HepG2 (cell line): Measurements from ENCODE around the gene RANBP3. TPM values are rescaled to one million over a fixed set of nuclear protein-coding genes. Genes with fewer than 3 reads are reported as not detected.

Experiments used
- ATAC-seq: fragments of 200-7000 bp; cut with Tn5 transposase; 3 replicates; pipeline ENCODE4 v1.9.1; 2020; ENCODE audit warnings: mild to moderate bottlenecking, moderate library complexity
- BruUV-seq: library from RNA; stranded (reverse); fragments of 400-500 nt; replicated peaks from 2 replicates; lab custom pipeline; 2021; lab: Mats Ljungman, UMichigan
- CTCF ChIA-PET: fragments of 300-600 bp; formaldehyde crosslinking; extraction: SDS; loops from one replicate; lab custom pipeline; 2021; ENCODE audit warnings: low total read pairs, inconsistent platforms, low intra/inter-chr PET ratio; lab: Yijun Ruan, JAX
- POLR2A ChIA-PET: fragments of 350-600 bp; sonication (Branson Sonifier 250); formaldehyde crosslinking; loops from one replicate; lab custom pipeline; 2020; ENCODE audit warnings: antibody characterized with exemption, inconsistent platforms; lab: Yijun Ruan, JAX
- DNase-seq: peaks from one replicate; pipeline ENCODE4 v3.0.0-alpha.2; 2015; ENCODE audit warnings: low spot score
- FAIRE-seq: peaks from 3 replicates; lab custom pipeline; 2011; peaks lifted over from hg19 to GRCh38; lab: Jason Lieb, UNC
- H2AFZ ChIP-seq: one replicate; pipeline ENCODE4 v1.6.1; 2011; ENCODE audit warnings: low read length, inconsistent platforms
- H3K27ac ChIP-seq: fragments of 300-600 bp; 3 replicates; pipeline ENCODE4 v1.8.0; 2011; ENCODE audit warnings: mixed run types, mild to moderate bottlenecking, mixed read lengths, low read length, inconsistent platforms; ENCODE audit not compliant: insufficient read depth; ENCODE audit errors: extremely low read length
- H3K27me3 ChIP-seq, 2 experiments: fragments of 200-600 bp in 1 of 2; 2 replicates in 1 of 2; 3 replicates in 1 of 2; pipeline versions ENCODE4 v1.6.0 to v1.8.0; 2011; ENCODE audit warnings: low read length in 2 of 2, mild to moderate bottlenecking in 2 of 2, moderate library complexity in 2 of 2, inconsistent platforms in 1 of 2; ENCODE audit not compliant: insufficient read depth in 2 of 2, control insufficient read depth in 1 of 2
- H3K36me3 ChIP-seq, 2 experiments: fragments of 200-600 bp in 1 of 2; replicated peaks in 1 of 2; 2 replicates in 1 of 2; 3 replicates in 1 of 2; pipeline versions ENCODE4 v1.5.1 to v1.8.0; 2011; ENCODE audit warnings: low read length in 2 of 2, inconsistent platforms in 1 of 2; ENCODE audit not compliant: insufficient read depth in 2 of 2, control insufficient read depth in 1 of 2
- H3K4me1 ChIP-seq: 2 replicates; pipeline ENCODE4 v1.5.1; 2012; ENCODE audit warnings: low read length, inconsistent platforms; ENCODE audit not compliant: insufficient read depth
- H3K4me2 ChIP-seq: 2 replicates; pipeline ENCODE4 v1.6.0; 2011; ENCODE audit warnings: low read depth, low read length, inconsistent platforms
- H3K4me3 ChIP-seq, 3 experiments: fragments of 200-600 bp in 1 of 3; sonication (generic), shearing (Covaris generic) in 1 of 3; replicated peaks in 1 of 3; 2 replicates each; pipeline ENCODE4 v1.5.1; 2011 to 2016; ENCODE audit warnings: low read length in 3 of 3, inconsistent platforms in 2 of 3, low read depth in 2 of 3, mild to moderate bottlenecking in 2 of 3, control low read depth in 1 of 3, mixed read lengths in 1 of 3; ENCODE audit not compliant: insufficient read depth in 1 of 3
- H3K79me2 ChIP-seq: one replicate; pipeline ENCODE4 v1.6.1; 2011; ENCODE audit warnings: low read length, inconsistent platforms; ENCODE audit not compliant: insufficient read depth
- H3K9ac ChIP-seq: 2 replicates; pipeline ENCODE4 v1.6.0; 2011; ENCODE audit warnings: mild to moderate bottlenecking, low read depth, low read length, inconsistent platforms; ENCODE audit not compliant: insufficient read depth
- H3K9me3 ChIP-seq: 2 replicates; pipeline ENCODE4 v1.5.1; 2012; ENCODE audit warnings: mild to moderate bottlenecking, low read length
- H4K20me1 ChIP-seq: 2 replicates; pipeline ENCODE4 v1.6.0; 2011; ENCODE audit warnings: inconsistent platforms, mild to moderate bottlenecking, low read length, moderate library complexity; ENCODE audit not compliant: insufficient read depth
- CEBPZ ChIP-seq: IDR thresholded peaks from 2 replicates; pipeline ENCODE4 v1.6.1; 2012; ENCODE audit warnings: low read length, improper control_type of control experiment
- FOXA1 ChIP-seq, 2 experiments: fragments of 450-650 bp in 1 of 2; sonication (generic) in 1 of 2; formaldehyde crosslinking in 1 of 2; IDR thresholded peaks; 2 replicates each; pipeline versions ENCODE4 v1.4.0 to v1.6.1; 2016 to 2020; ENCODE audit warnings: missing genetic modification reagents in 1 of 2
- GPN1 ChIP-seq: sonication (generic); formaldehyde crosslinking; IDR thresholded peaks from 2 replicates; pipeline ENCODE4 v1.5.1; 2020; ENCODE audit warnings: missing genetic modification reagents, borderline replicate concordance
- MAZ ChIP-seq, 2 experiments: sonication (generic) in 1 of 2; formaldehyde crosslinking in 1 of 2; IDR thresholded peaks; 2 replicates each; pipeline versions ENCODE4 v1.5.0 to v1.6.1; 2012 to 2020; ENCODE audit warnings: low read depth in 2 of 2, mild to moderate bottlenecking in 2 of 2, borderline replicate concordance in 1 of 2, improper control_type of control experiment in 1 of 2, low read length in 1 of 2, missing genetic modification reagents in 1 of 2, moderate library complexity in 1 of 2
- PHF21A ChIP-seq: sonication (generic); formaldehyde crosslinking; IDR thresholded peaks from 2 replicates; pipeline ENCODE4 v1.5.0; 2020; ENCODE audit warnings: mild to moderate bottlenecking, missing genetic modification reagents
- REXO4 ChIP-seq: sonication (generic); formaldehyde crosslinking; IDR thresholded peaks from 2 replicates; pipeline ENCODE4 v1.8.0; 2022; ENCODE audit warnings: missing genetic modification reagents, mild to moderate bottlenecking, borderline replicate concordance
- RXRA ChIP-seq: sonication (generic); formaldehyde crosslinking; IDR thresholded peaks from 2 replicates; pipeline ENCODE4 v1.5.1; 2020; ENCODE audit warnings: missing genetic modification reagents
- YEATS4 ChIP-seq: sonication (generic); formaldehyde crosslinking; IDR thresholded peaks from 2 replicates; pipeline ENCODE4 v1.4.0; 2020; ENCODE audit warnings: missing genetic modification reagents, borderline replicate concordance
- ZMYM3 ChIP-seq: sonication (generic); formaldehyde crosslinking; IDR thresholded peaks from 2 replicates; pipeline ENCODE4 v1.5.1; 2020; ENCODE audit warnings: mild to moderate bottlenecking, missing genetic modification reagents
- ZNF768 ChIP-seq: sonication (generic); formaldehyde crosslinking; IDR thresholded peaks from 2 replicates; pipeline ENCODE4 v1.4.0; 2020; ENCODE audit warnings: missing genetic modification reagents
- WGBS: methylation state at CpG from one replicate; pipeline ENCODE4 v1.1.6; 2017; ENCODE audit warnings: low lambda C conversion rate; 5-methylcytosine and 5-hydroxymethylcytosine counted together
- in situ Hi-C: cut with HindIII; loops from 2 replicates; pipeline ENCODE4 v1.10.0; 2017; ENCODE audit warnings: low pct_unique_long_range_greater_than_20kb; ENCODE audit not compliant: extremely low pct_ligation_motif_present
- intact Hi-C: fragments of 100-400 bp; cut with micrococcal nuclease; formaldehyde crosslinking; loops from one replicate; pipeline ENCODE4 v1.10.0; 2022; ENCODE audit not compliant: unreplicated experiment
- polyA plus RNA-seq, 8 experiments: library from polyadenylated mRNA; depleted of rRNA in 3 of 8; stranded (reverse) in 7 of 8; unstranded in 1 of 8; fragments of >200 nt; fragmentation: Illumina TruSeq in 4 of 8; extraction: Trizol in 4 of 8; gene quantifications; 2 replicates each; pipeline versions ENCODE4 v1.2.1 to v1.2.3, GENCODE V29; 2011 to 2016; ENCODE audit warnings: low read depth in 4 of 8, missing spikeins in 1 of 8, mixed read lengths in 1 of 8; ENCODE audit not compliant: insufficient read depth in 1 of 8
- total RNA-seq, 5 experiments: library from RNA; depleted of rRNA; stranded (reverse); fragments of >200 nt; fragmentation: Illumina TruSeq; extraction: Trizol; gene quantifications; 2 replicates each; pipeline ENCODE4 v1.2.3, GENCODE V29; 2016; ENCODE audit warnings: low read depth in 1 of 5

Gene RANBP3
- total and polyA plus RNA-seq, 2 of the 13 experiments (the other 11 are each of a cell fraction or from before 2014, with no cell fraction given), result 39.5 to 149 TPM

- TF ChIP-seq ZNF768 (peak; percentile 43; the same call in 1 of the 2 replicates), ZMYM3 (CRISPR knock-in tag) (peak; percentile 31; the same call in 1 of the 2 replicates), REXO4 (CRISPR knock-in tag) (no peak), GPN1 (CRISPR knock-in tag) (no peak), FOXA1 (IDR thresholded peaks at IDR 0.05) (no peak), FOXA1 (CRISPR knock-in tag; IDR thresholded peaks at IDR 0.05) (peak; percentile 39; the same call in 1 of the 2 replicates), RXRA (0 out of 2 replicates have a peak, but pooled peaks have one; percentile 24), CEBPZ (no peak), PHF21A (CRISPR knock-in tag) (0 out of 2 replicates have a peak, but pooled peaks have one; percentile 33), YEATS4 (CRISPR knock-in tag) (0 out of 2 replicates have a peak, but pooled peaks have one; percentile 0), MAZ (IDR thresholded peaks at IDR 0.05; ENCODE audit: borderline replicate concordance, low read depth, low read length) (no peak), MAZ (CRISPR knock-in tag; IDR thresholded peaks at IDR 0.05; ENCODE audit: low read depth) (peak; percentile 12; the same call in 1 of the 2 replicates)
- TF ChIP-seq, all 625 proteins: peak for 7
- CTCF ChIA-PET, result interaction anchor here (1.7 to 3.9 kb wide), 2 partner anchors 87 to 97 kb away, joined by 4 to 71 read pairs; partner anchors contain the start of gene NRTN
- no peak for DNase-seq
- in situ Hi-C loops, result loop anchor here (5.0 kb wide), 2 partner anchors 54 to 84 kb away; partner anchors contain the start of genes FUT6 and NRTN
- Histone ChIP-seq H3K4me2 (peak overlapping the region; percentile 40; the same call in 1 of the 2 replicates), H3K27ac (no peak overlapping the region), H3K9me3 (no peaks in the 10 kb centered on the region), H2AFZ (no peak overlapping the region), H4K20me1 (no peaks in the 10 kb centered on the region), H3K27me3 (no peaks in the 10 kb centered on the region), H3K36me3 (peaks cover 6 to 19% of the 10 kb centered on the region in 2 experiments; a peak in 4 of 5 replicates), H3K79me2 (no peaks in the 10 kb centered on the region), H3K9ac (0 out of 2 replicates have a peak overlapping the region, but pooled peaks have one; percentile 17), H3K4me1 (peaks cover 50% of the 10 kb centered on the region), H3K4me3 (0 out of 6 replicates have a peak overlapping the region, but pooled peaks of 1 of the 3 experiments have one; percentile 14)
- POLR2A ChIA-PET, result interaction anchor here (1.1 to 3.3 kb wide), 6 partner anchors 11 to 88 kb away, joined by 3 to 22 read pairs (median 8); partner anchors contain the start of gene NDUFA11
- ATAC-seq, result peak; percentile 17
- no peak for FAIRE-seq
- no CpG with 5 or more reads among the region's 4 CpGs for WGBS
- intact Hi-C loops, result loop anchor here (2.0 kb wide), 1 partner anchor 21 kb away; the partner anchor contains the start of gene FUT5
- BruUV-seq, result no TSS peak
Measured at GRCh38 chr19:5891572-5891937, 86.4 kb downstream of the RANBP3 start.
